Fibroblast of lung (primary cell): ENCODE measurements around the gene ARMCX4. TPM values are rescaled to one million over a fixed set of nuclear protein-coding genes. Genes with fewer than 3 reads are reported as not detected.

ENCODE experiments used
- DNase-seq, 2 donors: peaks; one replicate each; pipeline versions ENCODE4 v3.0.0 to v3.0.0-alpha.2; 2010; ENCODE audit warnings: low read depth in 2 of 2
- H2AFZ ChIP-seq: 2 replicates; pipeline ENCODE4 v1.5.1; 2012; ENCODE audit warnings: low read length, control low read depth, inconsistent platforms
- H3K27ac ChIP-seq: 2 replicates; pipeline ENCODE4 v1.5.1; 2011; ENCODE audit warnings: low read length, control low read depth; ENCODE audit not compliant: insufficient read depth
- H3K27me3 ChIP-seq: 2 replicates; pipeline ENCODE4 v1.5.1; 2011; ENCODE audit warnings: mild to moderate bottlenecking, low read length; ENCODE audit not compliant: control insufficient read depth, insufficient read depth
- H3K36me3 ChIP-seq: 2 replicates; pipeline ENCODE4 v1.5.1; 2011; ENCODE audit warnings: low read length; ENCODE audit not compliant: control insufficient read depth, insufficient read depth
- H3K4me1 ChIP-seq: 2 replicates; pipeline ENCODE4 v1.5.1; 2011; ENCODE audit warnings: low read length; ENCODE audit not compliant: control insufficient read depth, insufficient read depth; ENCODE audit errors: extremely low read depth
- H3K4me2 ChIP-seq: 2 replicates; pipeline ENCODE4 v1.5.1; 2011; ENCODE audit warnings: low read length, control low read depth; ENCODE audit not compliant: insufficient read depth; ENCODE audit errors: extremely low read depth
- H3K4me3 ChIP-seq, 4 experiments: fragments of 200-600 bp in 1 of 4; sonication (generic) in 1 of 4; replicated peaks in 1 of 4; 2 replicates each; pipeline ENCODE4 v1.5.1; 2011 to 2016; ENCODE audit warnings: low read length in 4 of 4, low read depth in 3 of 4, mild to moderate bottlenecking in 3 of 4, control low read depth in 2 of 4, inconsistent platforms in 1 of 4, mixed read lengths in 1 of 4; ENCODE audit not compliant: insufficient read depth in 1 of 4; ENCODE audit errors: control extremely low read depth in 1 of 4
- H3K79me2 ChIP-seq: 2 replicates; pipeline ENCODE4 v1.5.1; 2012; ENCODE audit warnings: mild to moderate bottlenecking, low read length, inconsistent platforms; ENCODE audit not compliant: control insufficient read depth, insufficient read depth
- H3K9ac ChIP-seq: 2 replicates; pipeline ENCODE4 v1.5.1; 2011; ENCODE audit warnings: mild to moderate bottlenecking, low read length, control low read depth; ENCODE audit not compliant: insufficient read depth
- H3K9me3 ChIP-seq: 2 replicates; pipeline ENCODE4 v1.5.1; 2012; ENCODE audit warnings: low read depth, low read length; ENCODE audit not compliant: control insufficient read depth, insufficient read depth
- H4K20me1 ChIP-seq: 2 replicates; pipeline ENCODE4 v1.5.1; 2011; ENCODE audit warnings: low read length; ENCODE audit not compliant: control insufficient read depth, insufficient read depth; ENCODE audit errors: extremely low read depth
- CTCF ChIP-seq, 2 donors: IDR thresholded peaks in 1 of 2; conservative IDR thresholded peaks in 1 of 2; 1 replicate in 1 of 2; 2 replicates in 1 of 2; pipeline ENCODE4 v1.5.1; 2011 to 2012; ENCODE audit warnings: low read length in 2 of 2, control low read depth in 1 of 2, inconsistent platforms in 1 of 2, low read depth in 1 of 2, mild to moderate bottlenecking in 1 of 2
- EZH2 ChIP-seq: IDR thresholded peaks from 2 replicates; pipeline ENCODE4 v1.5.1; 2012; ENCODE audit warnings: low read length, control low read depth, mild to moderate bottlenecking; ENCODE audit errors: missing control alignments
- polyA plus RNA-seq, 2 donors: library from polyadenylated mRNA; depleted of rRNA in 1 of 2; stranded (reverse) in 1 of 2; unstranded in 1 of 2; fragments of >200 nt; gene quantifications; 2 replicates each; pipeline ENCODE4 v1.2.1, GENCODE V29; 2011 to 2012; ENCODE audit warnings: missing spikeins in 1 of 2
- total RNA-seq: library from RNA; depleted of rRNA; stranded (reverse); fragments of >200 nt; gene quantifications from 2 replicates; pipeline ENCODE4 v1.2.1, GENCODE V29; 2014

ARMCX4 gene
- total and polyA plus RNA-seq, 2 donors (not counting 1 experiment from before 2014, with no cell fraction given), result 3.4 to 7.6 TPM

GRCh38 chrX:101482296-101482695 is 3.0 kb upstream of the ARMCX4 start:
- Histone ChIP-seq H3K4me3 (no peak overlapping the region), H3K27me3 (no peaks in the 10 kb centered on the region), H3K9me3 (no peaks in the 10 kb centered on the region), H2AFZ (no peak overlapping the region), H4K20me1 (no peaks in the 10 kb centered on the region), H3K4me1 (no peaks in the 10 kb centered on the region), H3K4me2 (no peak overlapping the region), H3K36me3 (no peaks in the 10 kb centered on the region), H3K9ac (no peak overlapping the region), H3K27ac (no peak overlapping the region), H3K79me2 (no peaks in the 10 kb centered on the region)
- DNase-seq, result peak; percentile 9 to 70
- TF ChIP-seq EZH2, result no peak
- TF ChIP-seq CTCF (conservative IDR thresholded peaks at IDR 0.05 in 1 of 2, IDR thresholded peaks at IDR 0.05 in 1 of 2; ENCODE audit: low read depth in 1 of 2, low read length in 2 of 2), result no peak

- TF ChIP-seq CTCF (conservative IDR thresholded peaks at IDR 0.05 in 1 of 2, IDR thresholded peaks at IDR 0.05 in 1 of 2; ENCODE audit: low read depth in 1 of 2, low read length in 2 of 2) (no peak), EZH2 (no peak)
- Histone ChIP-seq H2AFZ (no peak overlapping the region), H3K4me2 (no peak overlapping the region), H3K27ac (no peak overlapping the region), H3K27me3 (no peaks in the 10 kb centered on the region), H3K4me1 (no peaks in the 10 kb centered on the region), H3K9ac (no peak overlapping the region), H4K20me1 (no peaks in the 10 kb centered on the region), H3K36me3 (no peaks in the 10 kb centered on the region), H3K79me2 (no peaks in the 10 kb centered on the region), H3K4me3 (no peak overlapping the region), H3K9me3 (no peaks in the 10 kb centered on the region)
- DNase-seq, result peak in 1 of 2 donors; percentile 23
Measured at GRCh38 chrX:101483705-101484104, 1.6 kb upstream of the ARMCX4 start.

- H3K27ac ChIP-seq, result no peak overlapping the region
- TF ChIP-seq CTCF (conservative IDR thresholded peaks at IDR 0.05 in 1 of 2, IDR thresholded peaks at IDR 0.05 in 1 of 2; ENCODE audit: low read depth in 1 of 2, low read length in 2 of 2) (no peak), EZH2 (no peak)
- H3K4me2 ChIP-seq, result no peak overlapping the region
- H3K4me1 ChIP-seq, result no peaks in the 10 kb centered on the region
- H3K9ac ChIP-seq, result no peak overlapping the region
- no peaks in the 10 kb centered on the region for H3K9me3 ChIP-seq
- no peak overlapping the region for H3K4me3 ChIP-seq
- no peaks in the 10 kb centered on the region for H4K20me1 ChIP-seq
- H3K27me3 ChIP-seq, result no peaks in the 10 kb centered on the region
- no peak for DNase-seq
- H2AFZ ChIP-seq, result no peak overlapping the region
- no peaks in the 10 kb centered on the region for H3K79me2 ChIP-seq
- H3K36me3 ChIP-seq, result no peaks in the 10 kb centered on the region
Measured at GRCh38 chrX:101484135-101484534, 1.1 kb upstream of the ARMCX4 start.
